Muscle of arm (tissue), 12 donors: ENCODE results near the gene C5orf63. TPM values are rescaled to one million over a fixed set of nuclear protein-coding genes. Genes with fewer than 3 reads are reported as not detected.
"Not testable (repeated sequence)": the region's sequence is repeated elsewhere in the genome, so short reads cannot be mapped to it uniquely, and the experiment has no call there.

Experiments
- DNase-seq: peaks from one replicate; pipeline ENCODE4 v3.0.0-alpha.2; 2013
- polyA plus RNA-seq, 12 donors: library from polyadenylated mRNA; unstranded; fragments of 120-200 nt; gene quantifications; one replicate each; pipeline ENCODE4 v1.2.1, GENCODE V29; 2013; ENCODE audit not compliant: insufficient read length in 12 of 12

Gene C5orf63
- polyA plus RNA-seq, 12 donors, result 4.9 to 16.8 (median 8.3) TPM; not detected in 1

- no peak for DNase-seq
Measured at GRCh38 chr5:127009784-127010183, 63.5 kb downstream of the C5orf63 start.

GRCh38 chr5:127008300-127008975, 64.9 kb downstream of the C5orf63 start:
- no peak for DNase-seq

GRCh38 chr5:127007522-127007921, 65.8 kb downstream of the C5orf63 start:
- DNase-seq, result no peak

- DNase-seq, result no peak
Measured at GRCh38 chr5:127006744-127007143, 66.6 kb downstream of the C5orf63 start.

- DNase-seq, result not testable (repeated sequence)
Measured at GRCh38 chr5:127005282-127005681, 68.0 kb downstream of the C5orf63 start.

GRCh38 chr5:127004721-127005120, 68.6 kb downstream of the C5orf63 start:
- no peak for DNase-seq

GRCh38 chr5:127003798-127004495, 69.4 kb downstream of the C5orf63 start:
- DNase-seq, result no peak

- DNase-seq, result no peak
Measured at GRCh38 chr5:127002390-127002789, 70.9 kb downstream of the C5orf63 start.

- no peak for DNase-seq
Measured at GRCh38 chr5:127001621-127002296, 71.5 kb downstream of the C5orf63 start.

Other genes with a start within 250 kb of the C5orf63 start
- 10 to 100 TPM in 3 of 12 donors, 1 to 10 TPM in 8, not detected in 1; 6.0 to 13.0 (median 8.1) TPM for gene MARCHF3, start 42.9 kb downstream of the C5orf63 start, polyA plus RNA-seq
- 10 to 100 TPM in 11 of 12 donors, not detected in 1; 19.9 to 51.7 (median 37.8) TPM for gene MEGF10, start 217.3 kb upstream of the C5orf63 start, polyA plus RNA-seq